A673 (cell line): ENCODE data around the gene UVRAG.

Experiments used
- EZH2 ChIP-seq: fragments of 200-600 bp; sonication (generic); IDR thresholded peaks from 2 replicates; pipeline ENCODE4 v1.6.1; 2017; ENCODE audit warnings: borderline replicate concordance, low read depth, mild to moderate bottlenecking, mixed read lengths, antibody characterized with exemption, low read length; ENCODE audit not compliant: poor library complexity, severe bottlenecking
- TF ChIP-seq, protein P1 (sequence below): fragments of 300-800, 200-600 bp; sonication (generic); conservative IDR thresholded peaks from 2 replicates; pipeline ENCODE4 v1.5.1; 2017; ENCODE audit warnings: low read depth, mild to moderate bottlenecking, antibody characterized with exemption, low read length, moderate library complexity, mixed read lengths

DNA sequence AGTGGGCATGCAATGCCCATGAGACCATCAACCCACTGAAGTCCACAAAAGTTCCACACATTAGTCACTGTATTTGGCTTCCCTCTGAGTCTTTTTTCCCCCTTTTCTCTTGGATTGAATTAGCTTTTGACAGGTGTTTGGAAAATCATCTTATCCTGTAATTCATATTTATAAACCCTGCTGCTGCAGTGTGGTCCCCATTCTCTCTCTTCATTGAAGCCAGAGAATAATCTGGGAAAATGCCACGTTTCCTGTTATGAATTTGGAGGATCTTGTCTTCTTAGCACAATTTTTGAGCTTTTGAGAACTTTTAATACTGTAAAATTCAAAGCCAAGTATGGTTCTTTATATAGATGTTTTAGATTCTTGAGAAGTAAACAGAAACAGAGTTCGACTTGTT lies 84.8 kb downstream of the UVRAG start:
- TF ChIP-seq, protein P1, sequence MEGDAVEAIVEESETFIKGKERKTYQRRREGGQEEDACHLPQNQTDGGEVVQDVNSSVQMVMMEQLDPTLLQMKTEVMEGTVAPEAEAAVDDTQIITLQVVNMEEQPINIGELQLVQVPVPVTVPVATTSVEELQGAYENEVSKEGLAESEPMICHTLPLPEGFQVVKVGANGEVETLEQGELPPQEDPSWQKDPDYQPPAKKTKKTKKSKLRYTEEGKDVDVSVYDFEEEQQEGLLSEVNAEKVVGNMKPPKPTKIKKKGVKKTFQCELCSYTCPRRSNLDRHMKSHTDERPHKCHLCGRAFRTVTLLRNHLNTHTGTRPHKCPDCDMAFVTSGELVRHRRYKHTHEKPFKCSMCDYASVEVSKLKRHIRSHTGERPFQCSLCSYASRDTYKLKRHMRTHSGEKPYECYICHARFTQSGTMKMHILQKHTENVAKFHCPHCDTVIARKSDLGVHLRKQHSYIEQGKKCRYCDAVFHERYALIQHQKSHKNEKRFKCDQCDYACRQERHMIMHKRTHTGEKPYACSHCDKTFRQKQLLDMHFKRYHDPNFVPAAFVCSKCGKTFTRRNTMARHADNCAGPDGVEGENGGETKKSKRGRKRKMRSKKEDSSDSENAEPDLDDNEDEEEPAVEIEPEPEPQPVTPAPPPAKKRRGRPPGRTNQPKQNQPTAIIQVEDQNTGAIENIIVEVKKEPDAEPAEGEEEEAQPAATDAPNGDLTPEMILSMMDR: no peak
- no peak for TF ChIP-seq EZH2
